ENCODE data around the gene TAS1R3.
"Not testable (repeated sequence)": the region's sequence is repeated elsewhere in the genome, so short reads cannot be mapped to it uniquely, and the experiment has no call there.

TAS1R3 gene

GRCh38 chr1:1313500-1314236 is 17.4 kb upstream of the TAS1R3 start:
- no peak for DNase-seq (ENCODE audit: extremely low spot score)
- CTCF ChIA-PET: no interaction called here
- TF ChIP-seq ZNF384 (IDR thresholded peaks at IDR 0.05) (no peak), HDGF (IDR thresholded peaks at IDR 0.05; ENCODE audit: borderline replicate concordance) (no peak), L3MBTL2 (conservative IDR thresholded peaks at IDR 0.05) (no peak), PKNOX1 (IDR thresholded peaks at IDR 0.05) (no peak), ELF4 (IDR thresholded peaks at IDR 0.05) (no peak), LEF1 (IDR thresholded peaks at IDR 0.05; ENCODE audit: borderline replicate concordance) (no peak), ARNT (IDR thresholded peaks at IDR 0.05) (no peak), NFRKB (IDR thresholded peaks at IDR 0.05) (no peak), SUZ12 (IDR thresholded peaks at IDR 0.05) (no peak)
- POLR2A ChIA-PET: interaction anchor here (3.3 kb wide), 1 partner anchor 9 kb away, joined by 8 read pairs; no protein-coding TSS in a partner anchor

GRCh38 chr1:1314237-1314586 is 16.9 kb upstream of the TAS1R3 start:
- no peak for TF ChIP-seq FOXK2 (IDR thresholded peaks at IDR 0.05)

DNA sequence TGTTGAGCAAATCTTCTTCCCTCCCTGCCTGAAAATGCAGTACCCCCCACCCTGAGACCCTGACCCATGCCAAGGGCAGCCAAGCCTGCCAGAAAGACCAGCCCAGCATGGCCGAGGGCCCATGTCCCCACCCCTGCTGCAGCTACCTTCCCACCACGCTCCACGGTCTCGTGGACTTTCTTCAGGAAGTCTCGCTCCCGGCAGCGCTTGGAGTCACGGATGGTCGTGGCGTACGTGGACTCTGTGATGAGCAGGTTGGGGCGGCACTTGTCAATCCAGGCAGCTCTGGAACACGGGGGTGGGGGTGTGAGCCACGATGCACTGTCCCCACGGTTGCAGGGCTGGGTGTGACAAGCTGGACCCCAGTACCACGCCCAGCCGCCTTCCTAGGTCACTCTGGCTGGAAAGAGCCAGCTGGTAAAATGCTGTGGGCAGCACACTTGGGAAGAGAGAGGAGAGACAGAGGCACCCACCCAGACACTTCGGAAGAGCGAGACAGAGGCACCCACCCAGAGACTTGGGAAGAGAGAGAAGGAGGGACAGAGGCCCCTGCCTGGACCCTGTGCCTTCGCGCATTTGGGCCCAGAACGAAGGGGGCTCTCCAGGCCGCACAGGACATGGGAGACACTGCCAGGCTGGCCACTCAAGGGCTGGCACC is 16.3 kb upstream of the TAS1R3 start:
- ChIA-PET POLR2A (interaction anchor here (1.1 to 3.3 kb wide), 2 partner anchors 10 to 61 kb away, joined by 4 to 8 read pairs; partner anchors contain the start of gene AURKAIP1), CTCF (no interaction called here)
- no peak for DNase-seq (ENCODE audit: extremely low spot score)
- TF ChIP-seq FOXM1 (IDR thresholded peaks at IDR 0.05; ENCODE audit: borderline replicate concordance): no peak

More at GRCh38 chr1:1314237-1314586, 16.9 kb upstream of the TAS1R3 start:
- POLR2A ChIA-PET: interaction anchor here (1.1 to 3.3 kb wide), 2 partner anchors 9 to 61 kb away, joined by 4 to 8 read pairs; partner anchors contain the start of gene AURKAIP1
- CTCF ChIA-PET: no interaction called here
- DNase-seq (ENCODE audit: extremely low spot score): no peak

DNA sequence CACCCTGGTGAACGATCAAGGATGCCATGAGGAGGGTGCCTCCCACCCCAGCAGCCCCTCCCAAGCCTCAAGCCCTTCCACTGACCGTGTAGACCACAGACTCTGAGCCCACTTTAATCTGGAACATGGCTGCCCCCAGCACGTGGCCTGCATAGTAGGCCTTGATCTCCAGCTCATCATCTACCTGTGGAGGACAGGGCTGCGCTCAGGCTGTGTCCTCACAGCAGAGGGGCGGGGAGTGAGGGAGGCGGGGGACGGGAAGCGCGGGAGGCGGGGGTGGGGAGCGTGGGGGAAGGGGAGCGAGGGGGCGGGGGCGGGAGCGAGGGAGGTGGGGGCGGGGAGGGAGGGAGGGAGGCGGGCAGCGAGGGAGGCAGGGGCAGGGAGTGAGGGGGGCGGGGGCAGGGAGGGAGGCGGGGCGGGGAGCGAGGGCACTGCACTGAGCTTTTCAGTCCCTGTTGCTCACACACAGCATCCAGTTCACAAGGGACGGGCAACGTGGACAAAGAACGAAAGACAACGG is 15.6 kb upstream of the TAS1R3 start:
- ChIA-PET POLR2A (interaction anchor here (1.1 to 3.3 kb wide), 2 partner anchors 11 to 60 kb away, joined by 4 to 8 read pairs; partner anchors contain the start of gene AURKAIP1), CTCF (no interaction called here)
- no peak for DNase-seq (ENCODE audit: extremely low spot score)
- no peak for TF ChIP-seq HDGF (IDR thresholded peaks at IDR 0.05; ENCODE audit: borderline replicate concordance)
- no peak for TF ChIP-seq FOXA1 (IDR thresholded peaks at IDR 0.05)
- TF ChIP-seq PKNOX1 (IDR thresholded peaks at IDR 0.05): no peak
- TF ChIP-seq FOXM1 (IDR thresholded peaks at IDR 0.05; ENCODE audit: borderline replicate concordance): no peak
- no peak for TF ChIP-seq TARDBP (IDR thresholded peaks at IDR 0.05)
- TF ChIP-seq SUZ12 (IDR thresholded peaks at IDR 0.05): no peak
- no peak for TF ChIP-seq SP1 (IDR thresholded peaks at IDR 0.05)
- no peak for TF ChIP-seq ARNT (IDR thresholded peaks at IDR 0.05)
- no peak for TF ChIP-seq BHLHE40 (IDR thresholded peaks at IDR 0.05; ENCODE audit: borderline replicate concordance)
- TF ChIP-seq ELF4 (IDR thresholded peaks at IDR 0.05): no peak
- no peak for TF ChIP-seq CTBP1 (IDR thresholded peaks at IDR 0.05; ENCODE audit: borderline replicate concordance)
- no peak for TF ChIP-seq L3MBTL2 (conservative IDR thresholded peaks at IDR 0.05)
- no peak for TF ChIP-seq ZNF384 (IDR thresholded peaks at IDR 0.05)
- TF ChIP-seq NFRKB (IDR thresholded peaks at IDR 0.05): no peak
- TF ChIP-seq LEF1 (IDR thresholded peaks at IDR 0.05; ENCODE audit: borderline replicate concordance): no peak

GRCh38 chr1:1316199-1316598 is 14.9 kb upstream of the TAS1R3 start:
- CTCF ChIA-PET; DNase-seq (ENCODE audit: extremely low spot score): not testable (repeated sequence)
- POLR2A ChIA-PET: interaction anchor here (3.3 kb wide), 1 partner anchor 11 kb away, joined by 8 read pairs; no protein-coding TSS in a partner anchor

DNA sequence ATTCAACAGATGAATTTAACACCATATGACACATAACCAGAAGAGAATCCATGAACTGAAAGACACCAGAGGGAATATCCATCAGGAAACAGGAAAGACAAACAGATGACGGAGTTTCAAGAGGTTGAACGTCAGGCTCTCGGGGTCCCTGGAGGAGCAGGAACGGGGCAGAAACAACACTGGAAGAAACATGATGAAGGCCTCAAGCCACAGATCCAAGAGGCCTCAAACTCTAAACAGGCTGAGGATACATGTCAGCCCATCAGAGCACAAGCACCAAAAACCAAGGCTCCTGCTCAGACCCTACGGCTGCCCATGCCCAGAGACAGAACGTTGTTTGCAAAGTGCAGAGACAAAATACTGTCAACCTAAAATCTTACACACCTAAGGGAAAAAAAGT is 13.7 kb upstream of the TAS1R3 start:
- TF ChIP-seq HDGF (IDR thresholded peaks at IDR 0.05; ENCODE audit: borderline replicate concordance) (no peak), SUZ12 (IDR thresholded peaks at IDR 0.05) (no peak), FOXM1 (IDR thresholded peaks at IDR 0.05; ENCODE audit: borderline replicate concordance) (no peak), ELF4 (IDR thresholded peaks at IDR 0.05) (no peak), ZNF384 (IDR thresholded peaks at IDR 0.05) (no peak), CTBP1 (IDR thresholded peaks at IDR 0.05; ENCODE audit: borderline replicate concordance) (no peak), FOXA1 (IDR thresholded peaks at IDR 0.05) (no peak), BHLHE40 (IDR thresholded peaks at IDR 0.05; ENCODE audit: borderline replicate concordance) (no peak), L3MBTL2 (conservative IDR thresholded peaks at IDR 0.05) (no peak), TARDBP (IDR thresholded peaks at IDR 0.05) (no peak), ARNT (IDR thresholded peaks at IDR 0.05) (no peak), SP1 (IDR thresholded peaks at IDR 0.05) (no peak), NFRKB (IDR thresholded peaks at IDR 0.05) (no peak), PKNOX1 (IDR thresholded peaks at IDR 0.05) (no peak), FOXK2 (IDR thresholded peaks at IDR 0.05) (no peak), LEF1 (IDR thresholded peaks at IDR 0.05; ENCODE audit: borderline replicate concordance) (no peak)
- POLR2A ChIA-PET: no interaction called here
- DNase-seq (ENCODE audit: extremely low spot score): no peak
- CTCF ChIA-PET: no interaction called here
